ENCODE data around the gene BRSK2.

GRCh38 chr11:1454576-1454975 is 64.8 kb downstream of the BRSK2 start:
- TF ChIP-seq POLR2A (IDR thresholded peaks at IDR 0.05; ENCODE audit: low read length) (no peak), GATA1 (IDR thresholded peaks at IDR 0.05; ENCODE audit: low read depth, low read length) (no peak)

Data from erythroblast (primary cell).